ENCODE results near the gene PRC1. TPM values are rescaled to one million over a fixed set of nuclear protein-coding genes. Genes with fewer than 3 reads are reported as not detected.

PRC1 gene
- polyA plus RNA-seq, 6 donors from 2014 or later: 1.8 to 8.9 (median 3.9) TPM; not detected in 1

DNA sequence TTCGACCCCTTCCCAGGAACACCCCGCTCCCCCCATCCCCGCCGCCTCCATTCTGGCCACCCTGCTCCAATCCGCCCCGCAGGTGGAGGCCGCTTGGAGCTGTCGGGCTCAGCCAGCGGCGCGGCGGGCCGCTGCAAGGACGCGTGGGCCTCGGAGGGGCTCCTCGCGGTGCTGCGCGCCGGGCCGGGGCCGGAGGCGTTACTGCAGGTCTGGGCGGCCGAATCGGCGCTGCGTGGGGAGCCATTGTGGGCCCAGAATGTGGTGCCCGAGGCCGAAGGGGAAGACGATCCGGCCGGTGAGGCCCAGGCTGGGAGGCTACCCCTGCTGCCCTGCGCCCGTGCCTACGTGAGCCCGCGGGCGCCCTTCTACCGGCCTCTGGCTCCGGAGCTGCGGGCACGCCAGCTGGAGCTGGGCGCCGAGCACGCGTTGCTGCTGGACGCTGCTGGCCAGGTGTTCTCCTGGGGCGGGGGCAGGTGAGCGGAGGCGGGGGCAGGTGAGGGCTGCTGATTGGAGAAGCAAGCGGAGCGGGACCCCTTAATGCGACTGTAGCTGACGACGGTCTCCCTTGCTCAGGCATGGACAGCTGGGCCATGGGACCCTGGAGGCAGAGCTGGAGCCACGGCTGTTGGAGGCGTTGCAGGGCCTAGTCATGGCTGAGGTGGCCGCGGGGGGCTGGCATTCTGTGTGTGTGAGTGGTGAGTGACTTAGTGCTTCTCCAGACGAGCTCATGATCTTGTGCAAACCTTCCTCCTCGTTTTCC, 37.1 kb downstream of the PRC1 start:
- Mint-ChIP-seq H3K27me3 (no peaks in the 10 kb centered on the region), H3K9me3 (no peaks in the 10 kb centered on the region), H3K27ac (no peak overlapping the region), H3K4me1 (peaks cover 10 to 20% (median 17%) of the 10 kb centered on the region in 3 donors), H3K4me3 (peak overlapping the region; percentile 53 to 89 (median 78)), H3K36me3 (peaks cover 6 to 15% of the 10 kb centered on the region in 2 donors)
- DNase-seq: no peak
- no peak for ATAC-seq (ENCODE audit: low read depth in 2 of 2)

DNA sequence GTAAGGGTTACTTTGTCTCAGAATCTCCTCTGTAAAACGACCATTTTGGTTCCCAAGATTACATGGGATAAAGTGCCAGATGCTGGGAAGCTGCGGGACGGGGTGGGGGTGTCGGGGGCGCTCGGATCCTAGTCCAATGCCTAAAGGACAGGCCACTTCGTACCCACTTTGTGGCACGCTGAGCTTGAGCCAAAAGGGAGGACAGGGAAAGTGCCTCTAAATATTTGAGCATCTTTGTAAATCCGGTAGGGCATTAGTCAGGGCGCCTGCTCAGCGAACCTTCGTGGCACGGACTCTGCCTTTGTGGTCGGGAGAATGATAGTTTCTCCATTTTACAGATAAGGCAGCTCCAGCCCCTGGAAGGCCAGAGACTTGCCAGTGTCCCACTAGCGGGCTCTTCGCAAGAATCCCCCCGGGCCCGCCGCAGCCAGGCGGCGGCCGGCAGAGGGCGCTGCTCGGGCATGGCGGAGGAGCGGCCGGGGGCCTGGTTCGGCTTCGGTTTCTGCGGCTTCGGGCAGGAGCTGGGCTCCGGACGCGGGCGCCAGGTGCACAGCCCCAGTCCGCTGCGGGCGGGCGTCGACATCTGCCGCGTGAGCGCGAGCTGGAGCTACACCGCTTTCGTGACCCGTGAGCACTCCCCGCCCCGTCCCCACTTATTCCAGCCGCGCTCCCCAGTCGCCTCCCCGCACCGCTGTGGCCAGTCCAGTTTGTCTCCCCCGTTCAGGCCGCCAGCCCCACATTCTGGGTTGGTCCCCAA, 37.9 kb downstream of the PRC1 start:
- Mint-ChIP-seq H3K4me3 (peak overlapping the region; percentile 30 to 94 (median 78)), H3K27me3 (no peaks in the 10 kb centered on the region), H3K27ac (peak overlapping the region in 2 of 6 donors; percentile 52 to 64), H3K36me3 (peaks cover 11 to 14% of the 10 kb centered on the region in 2 donors), H3K4me1 (peaks cover 10 to 20% (median 17%) of the 10 kb centered on the region in 3 donors), H3K9me3 (no peaks in the 10 kb centered on the region)
- peak; percentile 60 for DNase-seq
- ATAC-seq (ENCODE audit: low read depth in 2 of 2): peak; percentile 16 to 28

- Mint-ChIP-seq H3K27me3 (no peaks in the 10 kb centered on the region), H3K9me3 (no peaks in the 10 kb centered on the region), H3K27ac (peak overlapping the region in 3 of 6 donors; percentile 52 to 85 (median 64)), H3K36me3 (peaks cover 6 to 8% of the 10 kb centered on the region in 2 donors), H3K4me1 (peaks cover 10 to 20% (median 17%) of the 10 kb centered on the region in 3 donors), H3K4me3 (peak overlapping the region in 7 of 8 donors; percentile 78 to 94 (median 91))
- DNase-seq: no peak
- no peak for ATAC-seq (ENCODE audit: low read depth in 2 of 2)
Observed at GRCh38 chr15:90955624-90956273, 38.6 kb downstream of the PRC1 start.

- Mint-ChIP-seq H3K9me3 (no peaks in the 10 kb centered on the region), H3K36me3 (peaks cover 5 to 8% of the 10 kb centered on the region in 2 donors), H3K27ac (peak within 1 kb of the TSS; percentile 85 to 98 (median 96)), H3K4me1 (peaks cover 10 to 20% (median 17%) of the 10 kb centered on the region in 3 donors), H3K4me3 (peak within 1 kb of the TSS; percentile 78 to 94 (median 90)), H3K27me3 (no peaks in the 10 kb centered on the region)
- peak; percentile 92 to 96 for ATAC-seq (ENCODE audit: low read depth in 2 of 2)
- peak; percentile 88 for DNase-seq
Observed at GRCh38 chr15:90954712-90955623, 39.4 kb downstream of the PRC1 start, which contains the start of gene RCCD1. Gene RCCD1, plus strand, starts transcription at chr15:90954884. Its CDS starts 1,851 bp downstream, at chr15:90956735.

DNA sequence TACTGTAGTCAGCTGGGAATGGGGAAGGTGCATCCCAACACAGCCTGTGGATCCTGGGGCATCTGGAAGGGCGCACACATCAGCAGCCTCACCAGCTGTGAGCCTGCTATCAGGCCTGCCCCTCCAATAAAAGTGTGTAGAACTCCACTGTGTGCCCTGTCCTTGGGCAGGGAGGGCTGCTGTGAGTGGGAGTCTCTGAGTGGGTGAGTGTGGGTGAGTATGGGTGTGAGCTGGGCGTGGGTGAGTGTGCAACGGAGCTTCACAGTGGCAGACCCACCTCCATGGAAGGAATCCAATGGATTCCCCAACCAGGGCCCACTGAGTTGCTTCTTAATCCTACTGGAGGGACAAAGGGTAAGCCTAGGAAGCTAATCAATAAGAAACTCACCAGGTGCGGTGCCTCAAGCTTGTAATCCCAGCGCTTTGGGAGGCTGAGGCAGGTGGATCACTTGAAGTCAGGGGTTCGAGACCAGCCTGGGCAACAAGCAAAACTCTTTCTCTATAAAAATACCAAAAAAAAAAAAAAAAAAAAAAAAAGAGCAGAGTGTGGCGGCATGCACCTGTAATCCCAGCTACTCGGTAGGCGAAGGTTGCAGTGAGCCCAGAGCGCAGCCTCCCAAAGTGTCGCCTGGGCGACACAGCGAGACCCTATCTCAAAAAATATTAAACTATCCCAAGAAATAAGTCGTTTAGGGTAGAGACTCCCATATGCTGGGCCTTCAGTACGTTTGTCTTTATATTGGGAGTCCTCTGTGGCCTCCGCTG, 40.2 kb downstream of the PRC1 start:
- DNase-seq: no peak
- Mint-ChIP-seq H3K9me3 (no peaks in the 10 kb centered on the region), H3K36me3 (peaks cover 1 to 5% of the 10 kb centered on the region in 2 donors), H3K4me1 (peaks cover 10 to 18% (median 17%) of the 10 kb centered on the region in 3 donors), H3K27me3 (no peaks in the 10 kb centered on the region), H3K27ac (peak overlapping the region; percentile 63 to 98 (median 94)), H3K4me3 (peak overlapping the region; percentile 78 to 94 (median 90))
- no peak for ATAC-seq (ENCODE audit: low read depth in 2 of 2)

GRCh38 chr15:90952901-90953677, 41.2 kb downstream of the PRC1 start:
- H3K9me3 Mint-ChIP-seq: no peaks in the 10 kb centered on the region
- H3K27ac Mint-ChIP-seq: peak overlapping the region in 3 of 6 donors; percentile 55 to 85 (median 84)
- peaks cover 10 to 18% (median 17%) of the 10 kb centered on the region in 3 donors for H3K4me1 Mint-ChIP-seq
- ATAC-seq (ENCODE audit: low read depth in 2 of 2) (no peak), DNase-seq (no peak)
- H3K36me3 Mint-ChIP-seq: peaks cover 5 to 11% of the 10 kb centered on the region in 2 donors
- peak overlapping the region in 7 of 8 donors; percentile 27 to 73 (median 54) for H3K4me3 Mint-ChIP-seq
- no peaks in the 10 kb centered on the region for H3K27me3 Mint-ChIP-seq

DNA sequence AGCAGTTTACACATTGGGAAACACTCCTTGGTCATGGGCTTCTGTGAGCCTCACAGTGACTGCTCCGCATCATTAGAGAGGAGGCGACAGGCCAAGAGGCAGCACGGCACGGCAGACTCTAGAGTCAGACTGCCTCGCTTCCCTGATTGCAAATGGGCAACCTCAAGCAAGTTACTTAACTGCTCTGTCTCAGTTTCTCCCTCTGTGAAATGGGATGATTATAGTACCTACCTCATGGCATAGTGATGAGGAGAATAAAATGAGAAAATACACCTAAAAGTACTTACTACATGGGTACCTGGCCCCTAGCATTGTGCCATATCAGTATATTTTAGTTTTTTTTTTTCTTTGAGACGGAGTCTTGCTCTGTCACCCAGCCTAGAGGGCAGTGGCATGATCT, 43.7 kb downstream of the PRC1 start:
- Mint-ChIP-seq H3K9me3 (no peaks in the 10 kb centered on the region), H3K4me3 (no peak overlapping the region), H3K36me3 (peaks cover 5 to 14% of the 10 kb centered on the region in 2 donors), H3K4me1 (peaks cover 7 to 12% (median 10%) of the 10 kb centered on the region in 3 donors), H3K27ac (peak overlapping the region in 1 of 6 donors; percentile 41), H3K27me3 (no peaks in the 10 kb centered on the region)
- no peak for ATAC-seq (ENCODE audit: low read depth in 2 of 2)
- no peak for DNase-seq

DNA sequence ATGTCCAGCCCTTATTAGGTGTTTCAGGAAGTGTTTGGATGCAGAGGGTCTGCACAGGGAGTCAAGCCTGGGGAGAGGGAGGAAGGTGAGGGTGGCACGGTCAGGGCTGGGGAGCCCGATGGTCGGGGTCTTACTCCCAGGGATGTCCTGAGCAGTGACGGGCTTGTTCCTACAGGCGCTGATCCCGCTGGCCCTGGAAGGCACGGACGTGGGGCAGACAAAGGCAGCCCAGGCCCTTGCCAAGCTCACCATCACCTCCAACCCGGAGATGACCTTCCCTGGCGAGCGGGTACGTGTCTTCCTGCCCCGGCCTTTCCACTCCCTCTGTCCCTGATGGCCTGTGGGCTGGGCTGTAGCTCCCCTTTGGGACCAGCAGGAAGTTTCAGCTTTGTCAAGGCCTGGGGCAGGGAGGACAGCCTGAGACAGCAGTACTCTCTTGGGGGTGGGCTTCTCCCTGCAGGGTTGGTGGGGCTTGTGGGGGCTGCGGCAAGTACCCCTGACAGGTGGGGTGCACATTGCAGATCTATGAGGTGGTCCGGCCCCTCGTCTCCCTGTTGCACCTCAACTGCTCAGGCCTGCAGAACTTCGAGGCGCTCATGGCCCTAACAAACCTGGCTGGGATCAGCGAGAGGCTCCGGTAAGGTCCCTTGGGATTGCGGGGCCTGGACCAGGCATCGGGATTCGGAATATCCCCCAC, 44.2 kb downstream of the PRC1 start:
- H3K27ac Mint-ChIP-seq: no peak overlapping the region

DNA sequence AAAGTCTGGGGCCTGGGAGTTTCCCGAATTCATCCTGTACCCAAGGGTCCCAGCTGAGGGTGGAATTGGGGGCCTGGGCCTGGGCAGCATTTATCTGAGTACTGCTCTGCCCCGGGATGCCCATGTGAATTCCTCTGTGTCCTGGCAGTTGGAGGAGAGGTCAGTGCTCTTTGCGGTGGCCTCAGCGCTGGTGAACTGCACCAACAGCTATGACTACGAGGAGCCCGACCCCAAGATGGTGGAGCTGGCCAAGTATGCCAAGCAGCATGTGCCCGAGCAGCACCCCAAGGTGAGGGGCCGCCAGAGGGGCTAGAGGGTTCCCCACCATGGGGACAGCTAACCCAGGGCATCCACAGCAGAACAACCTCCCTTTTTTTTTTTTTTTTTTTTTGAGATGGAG, 45.8 kb downstream of the PRC1 start:
- DNase-seq: no peak
- H3K27ac Mint-ChIP-seq: no peak overlapping the region
- no peak for ATAC-seq (ENCODE audit: low read depth in 2 of 2)
- H3K36me3 Mint-ChIP-seq: peaks cover 5 to 14% of the 10 kb centered on the region in 2 donors
- H3K27me3 Mint-ChIP-seq: no peaks in the 10 kb centered on the region
- H3K9me3 Mint-ChIP-seq: no peaks in the 10 kb centered on the region
- H3K4me1 Mint-ChIP-seq: peaks cover 0 to 7% (median 4%) of the 10 kb centered on the region in 3 donors
- no peak overlapping the region for H3K4me3 Mint-ChIP-seq

More for the DNA sequence above, 44.2 kb downstream of the PRC1 start:
- peaks cover 7 to 12% (median 10%) of the 10 kb centered on the region in 3 donors for H3K4me1 Mint-ChIP-seq
- H3K9me3 Mint-ChIP-seq: no peaks in the 10 kb centered on the region
- no peak overlapping the region for H3K4me3 Mint-ChIP-seq
- peaks cover 5 to 14% of the 10 kb centered on the region in 2 donors for H3K36me3 Mint-ChIP-seq
- no peak for ATAC-seq (ENCODE audit: low read depth in 2 of 2)
- no peaks in the 10 kb centered on the region for H3K27me3 Mint-ChIP-seq
- no peak for DNase-seq

DNA sequence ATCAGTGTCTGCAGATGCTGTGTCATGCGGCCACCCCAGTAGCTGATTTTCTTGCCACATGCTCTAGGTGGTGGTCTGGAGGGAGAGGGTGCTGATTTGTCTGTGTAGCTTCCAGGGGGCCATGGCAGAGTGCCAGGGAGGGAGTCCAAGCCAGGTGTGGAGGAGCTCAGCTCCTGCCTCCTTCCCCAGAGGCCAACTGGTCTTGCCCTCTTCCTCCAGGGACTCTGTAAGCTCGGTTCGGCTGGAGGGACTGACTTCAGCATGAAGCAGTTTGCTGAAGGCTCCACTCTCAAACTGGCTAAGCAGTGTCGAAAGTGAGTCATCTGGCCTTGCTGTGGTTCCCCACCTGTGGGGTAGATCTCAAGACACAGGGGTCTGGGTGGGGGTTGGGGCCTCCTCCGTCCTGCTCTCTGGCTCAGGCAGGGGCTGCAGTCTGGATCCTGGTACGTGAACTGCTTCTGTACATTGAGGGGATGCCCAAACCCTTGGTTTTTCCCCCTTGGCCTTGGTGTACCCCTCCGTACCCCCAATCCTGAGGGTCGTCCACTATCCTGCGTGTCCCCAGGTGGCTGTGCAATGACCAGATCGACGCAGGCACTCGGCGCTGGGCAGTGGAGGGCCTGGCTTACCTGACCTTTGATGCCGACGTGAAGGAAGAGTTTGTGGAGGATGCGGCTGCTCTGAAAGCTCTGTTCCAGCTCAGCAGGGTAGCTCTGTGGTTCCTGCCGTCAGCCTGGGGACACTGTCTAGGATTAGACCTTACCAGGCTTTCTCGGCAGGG, 46.6 kb downstream of the PRC1 start:
- Mint-ChIP-seq H3K9me3 (no peaks in the 10 kb centered on the region), H3K27me3 (no peaks in the 10 kb centered on the region), H3K4me1 (peaks cover 0 to 2% (median 0%) of the 10 kb centered on the region in 3 donors), H3K27ac (peak overlapping the region in 1 of 6 donors; percentile 13), H3K4me3 (no peak overlapping the region), H3K36me3 (peaks cover 5 to 14% of the 10 kb centered on the region in 2 donors)
- DNase-seq: no peak
- no peak for ATAC-seq (ENCODE audit: low read depth in 2 of 2)

Data from naive B cell (primary cell).